ENCODE results near the gene VEPH1.

VEPH1 gene

DNA sequence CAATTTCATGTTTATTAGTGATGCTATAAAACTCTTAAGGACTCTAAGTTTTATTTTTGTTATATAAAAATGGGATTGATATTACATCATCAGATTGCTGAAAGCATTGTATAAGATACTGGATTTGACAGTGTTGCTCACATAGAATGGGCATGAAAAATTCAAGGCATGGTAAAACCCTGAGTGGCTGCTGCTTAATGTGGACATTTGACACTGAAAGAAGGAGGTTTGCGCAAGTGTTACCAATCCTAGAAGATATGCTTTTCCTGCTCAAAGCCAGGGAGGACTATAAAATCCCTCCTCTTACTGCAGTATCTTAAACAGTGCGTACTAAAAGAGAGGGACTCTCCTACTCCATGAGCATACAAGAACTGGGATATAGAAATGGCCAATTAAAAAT, 132.3 kb downstream of the VEPH1 start:
- no peak for FAIRE-seq
- TF ChIP-seq POLR2AphosphoS5 (IDR thresholded peaks at IDR 0.05; ENCODE audit: low read depth, low read length) (no peak), SPI1 (IDR thresholded peaks at IDR 0.05; ENCODE audit: low read depth, low read length) (no peak), TAF1 (IDR thresholded peaks at IDR 0.05; ENCODE audit: low read depth, low read length) (no peak), POU2F2 (IDR thresholded peaks at IDR 0.05; ENCODE audit: low read depth, low read length) (no peak), PAX5 (IDR thresholded peaks at IDR 0.05; ENCODE audit: insufficient read depth, low read length, severe bottlenecking) (no peak), POLR2A (IDR thresholded peaks at IDR 0.05; ENCODE audit: low read depth, low read length) (no peak)

DNA sequence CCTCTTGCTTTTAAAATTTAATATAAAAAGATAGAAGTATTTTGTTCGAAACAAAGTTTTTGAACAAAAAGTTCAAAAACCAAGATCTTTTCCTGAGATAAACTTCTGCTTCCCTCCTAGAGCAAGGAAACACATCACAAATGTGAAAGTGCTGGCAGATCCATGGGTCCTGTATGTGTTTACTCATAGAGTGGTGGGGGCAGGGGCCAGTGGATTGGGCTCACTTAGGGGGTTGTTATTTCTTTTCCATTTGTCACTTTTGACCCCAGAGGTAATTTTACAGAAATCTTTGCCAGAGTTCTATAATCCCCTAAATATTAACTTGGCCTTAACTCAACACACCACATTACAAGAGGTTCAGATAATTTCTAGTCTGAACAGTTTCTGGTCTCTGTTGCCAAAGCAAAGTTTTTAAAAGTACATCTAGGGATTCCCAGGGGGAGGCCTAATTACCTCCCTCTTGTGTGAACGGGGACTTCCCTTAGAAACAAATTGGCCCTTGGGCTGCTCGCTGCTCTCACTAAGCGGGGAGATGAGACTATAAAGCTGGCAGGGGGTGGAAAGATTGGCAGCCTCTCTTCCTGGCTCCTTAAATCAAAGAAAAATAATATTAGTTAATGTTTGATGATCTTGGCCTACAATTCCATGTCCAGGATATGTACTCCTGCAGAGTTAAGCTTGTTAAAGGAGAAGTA, 133.3 kb downstream of the VEPH1 start:
- no peak for FAIRE-seq
- no peak for TF ChIP-seq SPI1 (IDR thresholded peaks at IDR 0.05; ENCODE audit: low read depth, low read length)
- no peak for TF ChIP-seq TAF1 (IDR thresholded peaks at IDR 0.05; ENCODE audit: low read depth, low read length)
- no peak for TF ChIP-seq PAX5 (IDR thresholded peaks at IDR 0.05; ENCODE audit: insufficient read depth, low read length, severe bottlenecking)
- TF ChIP-seq POU2F2 (IDR thresholded peaks at IDR 0.05; ENCODE audit: low read depth, low read length): no peak
- no peak for TF ChIP-seq POLR2AphosphoS5 (IDR thresholded peaks at IDR 0.05; ENCODE audit: low read depth, low read length)
- no peak for TF ChIP-seq POLR2A (IDR thresholded peaks at IDR 0.05; ENCODE audit: low read depth, low read length)

More for the DNA sequence above, 132.3 kb downstream of the VEPH1 start:
- no peak for DNase-seq (ENCODE audit: insufficient read length, low spot score)

DNA sequence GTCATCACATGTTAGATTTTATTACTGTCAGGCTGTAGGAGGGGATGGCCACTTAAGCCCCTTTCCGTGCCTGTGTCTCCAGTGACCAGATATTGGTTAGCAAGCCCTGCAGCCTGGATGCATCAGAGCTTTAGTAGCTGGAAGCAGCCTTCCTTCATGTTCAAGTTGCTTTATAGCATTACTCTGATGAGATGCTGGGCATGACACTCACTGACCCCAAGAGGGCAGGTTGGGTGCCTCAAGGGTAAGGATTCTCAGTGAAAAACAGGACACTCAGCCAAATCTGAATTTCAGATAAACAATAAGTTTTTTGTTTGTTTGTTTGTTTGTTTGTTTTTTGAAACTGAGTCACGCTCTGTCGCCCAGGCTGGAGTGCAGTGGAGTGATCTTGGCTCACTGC, 135.0 kb downstream of the VEPH1 start:
- TF ChIP-seq POLR2AphosphoS5 (IDR thresholded peaks at IDR 0.05; ENCODE audit: low read depth, low read length) (no peak), SPI1 (IDR thresholded peaks at IDR 0.05; ENCODE audit: low read depth, low read length) (no peak)
- FAIRE-seq: no peak
- DNase-seq (ENCODE audit: insufficient read length, low spot score): no peak

More for the DNA sequence above, 133.3 kb downstream of the VEPH1 start:
- DNase-seq (ENCODE audit: insufficient read length, low spot score): no peak

DNA sequence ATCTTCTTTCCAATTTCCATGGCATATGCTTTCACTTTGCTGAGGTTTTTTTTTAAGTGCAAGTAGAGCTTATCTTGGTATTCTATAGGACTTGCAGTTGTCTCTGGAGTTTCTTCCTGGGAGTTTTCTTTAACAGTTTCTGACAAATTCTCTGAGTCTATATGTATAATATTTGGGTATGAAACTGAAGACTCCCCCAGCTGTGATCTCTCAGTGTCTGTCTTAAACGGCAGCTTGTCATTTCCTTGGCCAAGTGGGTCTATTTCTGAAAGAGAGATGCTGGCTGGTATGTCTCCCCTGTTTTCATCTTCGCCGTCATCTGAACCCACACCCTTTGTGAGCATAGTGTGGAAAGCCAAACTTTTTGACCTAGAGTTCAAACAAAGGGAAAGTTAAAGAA, 139.8 kb downstream of the VEPH1 start:
- no peak for FAIRE-seq
- TF ChIP-seq POLR2A (IDR thresholded peaks at IDR 0.05; ENCODE audit: low read depth, low read length) (no peak), POU2F2 (IDR thresholded peaks at IDR 0.05; ENCODE audit: low read depth, low read length) (no peak)
- no peak for DNase-seq (ENCODE audit: insufficient read length, low spot score)

DNA sequence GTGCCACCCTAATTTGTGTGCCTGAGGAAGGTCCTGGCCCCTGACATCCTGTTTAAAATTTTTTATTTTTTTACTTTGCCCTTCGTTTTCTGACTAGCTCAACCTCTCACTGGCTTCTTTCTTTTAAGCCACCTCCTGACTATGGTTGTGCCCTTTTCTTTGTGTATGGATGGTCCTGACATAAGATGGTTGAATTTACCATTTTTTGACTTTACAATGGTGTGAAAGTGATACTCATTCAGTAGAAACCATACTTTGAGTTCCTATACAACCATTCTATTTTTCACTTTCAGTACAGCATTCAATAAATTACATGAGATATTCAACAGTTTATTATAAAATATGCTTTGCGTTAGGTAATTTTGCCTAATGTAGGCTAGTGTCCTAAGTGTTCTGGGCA, 140.9 kb downstream of the VEPH1 start:
- TF ChIP-seq TAF1 (IDR thresholded peaks at IDR 0.05; ENCODE audit: low read depth, low read length) (no peak), SPI1 (IDR thresholded peaks at IDR 0.05; ENCODE audit: low read depth, low read length) (no peak), POU2F2 (IDR thresholded peaks at IDR 0.05; ENCODE audit: low read depth, low read length) (no peak), POLR2A (IDR thresholded peaks at IDR 0.05; ENCODE audit: low read depth, low read length) (no peak), POLR2AphosphoS5 (IDR thresholded peaks at IDR 0.05; ENCODE audit: low read depth, low read length) (no peak), PAX5 (IDR thresholded peaks at IDR 0.05; ENCODE audit: insufficient read depth, low read length, severe bottlenecking) (no peak)
- DNase-seq (ENCODE audit: insufficient read length, low spot score): no peak
- no peak for FAIRE-seq

DNA sequence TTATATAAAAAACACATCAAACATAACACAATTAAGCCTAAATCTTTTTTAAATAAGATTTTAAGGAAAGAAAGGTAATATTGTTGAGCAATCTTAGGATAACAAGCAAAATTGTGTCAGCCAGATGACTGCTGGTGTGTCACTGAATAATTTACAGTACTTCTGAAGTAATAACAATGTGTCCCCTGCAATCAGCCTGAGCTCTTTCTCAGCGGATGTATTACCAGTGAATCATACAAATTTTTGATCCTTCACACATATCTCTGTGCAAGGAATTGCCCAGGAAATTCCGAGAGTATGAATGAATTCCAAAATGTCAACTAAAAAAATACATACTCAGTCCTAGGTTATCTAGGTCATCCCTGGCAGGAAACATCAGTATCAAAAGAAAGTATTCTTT, 143.2 kb downstream of the VEPH1 start:
- TF ChIP-seq POLR2A (IDR thresholded peaks at IDR 0.05; ENCODE audit: low read depth, low read length): no peak
- FAIRE-seq (no peak), DNase-seq (ENCODE audit: insufficient read length, low spot score) (no peak)

DNA sequence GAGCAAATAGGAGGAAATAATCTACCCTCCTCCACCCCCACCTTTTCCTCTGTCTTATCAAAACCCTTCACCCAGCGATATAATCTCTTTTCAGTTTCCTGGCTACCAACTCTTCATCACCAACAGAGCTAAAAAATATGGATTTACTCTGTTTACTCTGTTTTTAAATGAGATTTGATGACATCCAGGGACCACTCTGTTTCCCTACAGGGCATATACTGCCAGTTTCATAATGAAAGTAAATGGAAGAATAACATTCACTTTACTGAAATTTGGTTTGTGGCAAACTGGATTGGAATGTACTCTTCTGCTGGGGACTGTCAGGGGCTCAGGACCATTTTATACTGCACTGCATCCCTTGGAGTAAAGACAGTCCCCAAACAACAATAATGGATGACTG, 146.7 kb downstream of the VEPH1 start:
- TF ChIP-seq POLR2AphosphoS5 (IDR thresholded peaks at IDR 0.05; ENCODE audit: low read depth, low read length) (no peak), SPI1 (IDR thresholded peaks at IDR 0.05; ENCODE audit: low read depth, low read length) (no peak), POU2F2 (IDR thresholded peaks at IDR 0.05; ENCODE audit: low read depth, low read length) (no peak), TAF1 (IDR thresholded peaks at IDR 0.05; ENCODE audit: low read depth, low read length) (no peak), POLR2A (IDR thresholded peaks at IDR 0.05; ENCODE audit: low read depth, low read length) (no peak), PAX5 (IDR thresholded peaks at IDR 0.05; ENCODE audit: insufficient read depth, low read length, severe bottlenecking) (no peak)

DNA sequence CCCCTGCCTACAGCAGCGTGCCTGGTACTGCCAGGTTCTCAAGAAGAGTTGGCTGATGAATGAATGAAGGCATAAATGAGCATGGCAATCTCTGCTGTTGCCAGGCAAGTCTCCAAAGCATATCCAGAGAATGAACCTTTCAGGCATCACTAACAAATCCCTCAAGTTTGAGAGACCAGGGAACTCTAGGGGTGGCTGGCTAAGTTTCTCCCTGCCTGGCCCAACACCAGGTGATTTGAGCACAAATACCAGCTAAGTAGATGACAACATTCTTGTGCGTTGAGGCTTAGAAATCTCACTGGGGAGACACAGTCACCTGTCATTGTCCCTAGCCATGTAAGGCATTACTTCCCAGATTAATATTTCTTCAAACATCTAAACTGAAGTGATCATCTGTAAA, 147.9 kb downstream of the VEPH1 start:
- FAIRE-seq (no peak), DNase-seq (ENCODE audit: insufficient read length, low spot score) (no peak)
- TF ChIP-seq SPI1 (IDR thresholded peaks at IDR 0.05; ENCODE audit: low read depth, low read length): no peak
- no peak for TF ChIP-seq PAX5 (IDR thresholded peaks at IDR 0.05; ENCODE audit: insufficient read depth, low read length, severe bottlenecking)
- no peak for TF ChIP-seq POLR2AphosphoS5 (IDR thresholded peaks at IDR 0.05; ENCODE audit: low read depth, low read length)
- no peak for TF ChIP-seq POLR2A (IDR thresholded peaks at IDR 0.05; ENCODE audit: low read depth, low read length)
- TF ChIP-seq TAF1 (IDR thresholded peaks at IDR 0.05; ENCODE audit: low read depth, low read length): no peak
- no peak for TF ChIP-seq POU2F2 (IDR thresholded peaks at IDR 0.05; ENCODE audit: low read depth, low read length)

More for the DNA sequence above, 146.7 kb downstream of the VEPH1 start:
- no peak for DNase-seq (ENCODE audit: insufficient read length, low spot score)
- no peak for FAIRE-seq

DNA sequence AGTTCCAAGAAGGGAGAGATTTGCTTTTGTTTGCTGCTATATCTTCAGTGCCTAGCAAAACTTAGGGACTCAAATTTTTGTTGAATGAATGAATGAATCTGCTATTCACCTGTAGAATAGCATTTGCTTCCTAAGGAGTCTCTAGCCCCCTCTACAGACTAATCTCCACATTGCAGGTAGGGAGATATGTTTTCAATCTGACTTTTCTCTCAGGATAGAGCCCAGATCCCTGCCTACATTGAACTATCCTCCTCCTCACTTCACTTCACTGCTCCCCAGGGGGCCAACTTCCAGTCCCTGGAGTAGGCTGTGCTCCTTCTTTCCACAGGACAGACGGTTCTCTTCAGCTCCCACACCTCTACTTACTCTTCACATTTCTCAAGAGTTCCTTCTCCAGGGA, 148.5 kb downstream of the VEPH1 start:
- TF ChIP-seq PAX5 (IDR thresholded peaks at IDR 0.05; ENCODE audit: insufficient read depth, low read length, severe bottlenecking) (no peak), POLR2AphosphoS5 (IDR thresholded peaks at IDR 0.05; ENCODE audit: low read depth, low read length) (no peak), POU2F2 (IDR thresholded peaks at IDR 0.05; ENCODE audit: low read depth, low read length) (no peak), TAF1 (IDR thresholded peaks at IDR 0.05; ENCODE audit: low read depth, low read length) (no peak), POLR2A (IDR thresholded peaks at IDR 0.05; ENCODE audit: low read depth, low read length) (no peak), SPI1 (IDR thresholded peaks at IDR 0.05; ENCODE audit: low read depth, low read length) (no peak)
- DNase-seq (ENCODE audit: insufficient read length, low spot score) (no peak), FAIRE-seq (no peak)

DNA sequence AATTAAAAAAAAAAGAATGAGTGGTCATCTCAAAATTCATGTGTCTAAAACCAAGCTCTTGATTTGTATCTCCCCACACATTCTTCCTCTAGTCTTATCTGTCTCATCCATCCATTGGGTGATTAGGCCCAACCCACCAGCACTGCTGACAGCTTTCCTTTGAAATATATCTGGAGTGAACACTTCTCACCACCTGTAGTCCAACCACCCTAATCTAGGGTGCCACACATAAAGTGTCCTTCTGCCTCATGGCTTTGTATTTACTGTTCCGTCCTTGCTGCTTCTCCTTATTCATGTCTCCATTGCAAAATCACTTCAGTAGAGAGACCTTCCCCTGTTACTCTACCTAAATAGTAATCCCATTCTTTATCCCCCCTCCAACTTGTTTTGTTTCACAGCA, 149.0 kb downstream of the VEPH1 start:
- FAIRE-seq (no peak), DNase-seq (ENCODE audit: insufficient read length, low spot score) (no peak)
- TF ChIP-seq SPI1 (IDR thresholded peaks at IDR 0.05; ENCODE audit: low read depth, low read length) (no peak), POLR2A (IDR thresholded peaks at IDR 0.05; ENCODE audit: low read depth, low read length) (no peak), POU2F2 (IDR thresholded peaks at IDR 0.05; ENCODE audit: low read depth, low read length) (no peak), PAX5 (IDR thresholded peaks at IDR 0.05; ENCODE audit: insufficient read depth, low read length, severe bottlenecking) (no peak), POLR2AphosphoS5 (IDR thresholded peaks at IDR 0.05; ENCODE audit: low read depth, low read length) (no peak), TAF1 (IDR thresholded peaks at IDR 0.05; ENCODE audit: low read depth, low read length) (no peak)
